ENCODE measurements around the gene GLT1D1. TPM values are rescaled to one million over a fixed set of nuclear protein-coding genes. Genes with fewer than 3 reads are reported as not detected.

Gene GLT1D1
- total and polyA plus RNA-seq, 5 experiments from 2014 or later, result not detected

GRCh38 chr12:128863957-128864356 lies 10.7 kb downstream of the GLT1D1 start:
- ATAC-seq, result no peak
- H3K27ac Mint-ChIP-seq, result peak overlapping the region in 1 of 10 donors; percentile 21
- POLR2A ChIA-PET, result no interaction called here

GRCh38 chr12:128864516-128865186 lies 11.4 kb downstream of the GLT1D1 start:
- H3K27ac Mint-ChIP-seq, result no peak overlapping the region
- POLR2A ChIA-PET, result no interaction called here
- no peak overlapping the region for H3K4me3 Mint-ChIP-seq
- no peak for DNase-seq
- H3K4me1 Mint-ChIP-seq, result peaks cover 0 to 2% (median 0%) of the 10 kb centered on the region in 4 donors
- peaks cover 0 to 6% (median 0%) of the 10 kb centered on the region in 5 donors for H3K27me3 Mint-ChIP-seq
- peaks cover 0 to 3% (median 0%) of the 10 kb centered on the region in 9 donors for H3K9me3 Mint-ChIP-seq
- no peaks in the 10 kb centered on the region for H3K36me3 Mint-ChIP-seq
- no peak for ATAC-seq

More at GRCh38 chr12:128863957-128864356, 10.7 kb downstream of the GLT1D1 start:
- H3K36me3 Mint-ChIP-seq, result no peaks in the 10 kb centered on the region
- peaks cover 0 to 2% (median 0%) of the 10 kb centered on the region in 4 donors for H3K4me1 Mint-ChIP-seq
- peaks cover 0 to 3% (median 0%) of the 10 kb centered on the region in 9 donors for H3K9me3 Mint-ChIP-seq
- DNase-seq, result no peak
- H3K4me3 Mint-ChIP-seq, result no peak overlapping the region
- peaks cover 0 to 6% (median 2%) of the 10 kb centered on the region in 5 donors for H3K27me3 Mint-ChIP-seq

- POLR2A ChIA-PET, result no interaction called here
- peaks cover 0 to 3% (median 0%) of the 10 kb centered on the region in 5 donors for H3K27me3 Mint-ChIP-seq
- no peak for ATAC-seq
- H3K9me3 Mint-ChIP-seq, result peaks cover 0 to 3% (median 0%) of the 10 kb centered on the region in 9 donors
- no peak overlapping the region for H3K4me3 Mint-ChIP-seq
- DNase-seq, result no peak
- no peak overlapping the region for H3K27ac Mint-ChIP-seq
- H3K4me1 Mint-ChIP-seq, result no peaks in the 10 kb centered on the region
- H3K36me3 Mint-ChIP-seq, result no peaks in the 10 kb centered on the region
These were observed 14.2 kb downstream of the GLT1D1 start for GRCh38 chr12:128867466-128867865.

GRCh38 chr12:128871516-128871892 lies 18.2 kb downstream of the GLT1D1 start:
- POLR2A ChIA-PET, result no interaction called here
- H3K27me3 Mint-ChIP-seq, result peaks cover 0 to 5% (median 2%) of the 10 kb centered on the region in 5 donors
- ATAC-seq (no peak), DNase-seq (no peak)
- H3K36me3 Mint-ChIP-seq, result peaks cover 0 to 11% (median 2%) of the 10 kb centered on the region in 3 donors
- H3K4me3 Mint-ChIP-seq, result no peak overlapping the region
- peaks cover 0 to 16% (median 10%) of the 10 kb centered on the region in 9 donors for H3K9me3 Mint-ChIP-seq
- H3K27ac Mint-ChIP-seq, result no peak overlapping the region
- H3K4me1 Mint-ChIP-seq, result no peaks in the 10 kb centered on the region

- H3K4me3 Mint-ChIP-seq, result no peak overlapping the region
- POLR2A ChIA-PET, result no interaction called here
These were observed 19.0 kb downstream of the GLT1D1 start for GRCh38 chr12:128872303-128872702.

GRCh38 chr12:128876559-128876958 lies 23.3 kb downstream of the GLT1D1 start:
- Mint-ChIP-seq H3K36me3 (peaks cover 0 to 31% (median 2%) of the 10 kb centered on the region in 3 donors), H3K9me3 (peaks cover 0 to 38% (median 26%) of the 10 kb centered on the region in 9 donors), H3K4me1 (no peaks in the 10 kb centered on the region), H3K27ac (no peak overlapping the region), H3K4me3 (no peak overlapping the region), H3K27me3 (peaks cover 0 to 5% (median 2%) of the 10 kb centered on the region in 5 donors)
- ATAC-seq (no peak), DNase-seq (no peak)
- POLR2A ChIA-PET, result no interaction called here

More at GRCh38 chr12:128872303-128872702, 19.0 kb downstream of the GLT1D1 start:
- H3K27me3 Mint-ChIP-seq, result peaks cover 0 to 5% (median 2%) of the 10 kb centered on the region in 5 donors
- peaks cover 0 to 24% (median 17%) of the 10 kb centered on the region in 9 donors for H3K9me3 Mint-ChIP-seq
- ATAC-seq, result no peak
- peaks cover 0 to 19% (median 2%) of the 10 kb centered on the region in 3 donors for H3K36me3 Mint-ChIP-seq
- H3K27ac Mint-ChIP-seq, result no peak overlapping the region
- H3K4me1 Mint-ChIP-seq, result no peaks in the 10 kb centered on the region
- DNase-seq, result no peak

- Mint-ChIP-seq H3K27ac (no peak overlapping the region), H3K36me3 (peaks cover 0 to 25% (median 2%) of the 10 kb centered on the region in 3 donors), H3K9me3 (peaks cover 0 to 32% (median 22%) of the 10 kb centered on the region in 9 donors), H3K4me1 (no peaks in the 10 kb centered on the region), H3K4me3 (no peak overlapping the region), H3K27me3 (peaks cover 0 to 3% (median 1%) of the 10 kb centered on the region in 5 donors)
- POLR2A ChIA-PET, result no interaction called here
- DNase-seq (no peak), ATAC-seq (no peak)
These were observed 26.9 kb downstream of the GLT1D1 start for GRCh38 chr12:128879898-128880764.

GRCh38 chr12:128891856-128892255 lies 38.6 kb downstream of the GLT1D1 start:
- Mint-ChIP-seq H3K27me3 (no peaks in the 10 kb centered on the region), H3K36me3 (no peaks in the 10 kb centered on the region), H3K27ac (peak overlapping the region in 1 of 10 donors; percentile 39), H3K9me3 (no peaks in the 10 kb centered on the region), H3K4me3 (no peak overlapping the region), H3K4me1 (no peaks in the 10 kb centered on the region)
- POLR2A ChIA-PET, result no interaction called here
- DNase-seq, result no peak
- no peak for ATAC-seq

GRCh38 chr12:128903236-128903635 lies 50.0 kb downstream of the GLT1D1 start:
- POLR2A ChIA-PET, result no interaction called here
- no peak overlapping the region for H3K4me3 Mint-ChIP-seq
- H3K36me3 Mint-ChIP-seq, result no peaks in the 10 kb centered on the region
- H3K27ac Mint-ChIP-seq, result no peak overlapping the region
- H3K4me1 Mint-ChIP-seq, result no peaks in the 10 kb centered on the region
- ATAC-seq, result no peak
- H3K9me3 Mint-ChIP-seq, result peaks cover 0 to 2% (median 0%) of the 10 kb centered on the region in 9 donors
- H3K27me3 Mint-ChIP-seq, result peaks cover 0 to 3% (median 0%) of the 10 kb centered on the region in 5 donors
- DNase-seq, result no peak

GRCh38 chr12:128905003-128905544 lies 51.8 kb downstream of the GLT1D1 start:
- Mint-ChIP-seq H3K36me3 (no peaks in the 10 kb centered on the region), H3K9me3 (peaks cover 0 to 2% (median 0%) of the 10 kb centered on the region in 9 donors), H3K27ac (no peak overlapping the region), H3K27me3 (peaks cover 0 to 3% (median 0%) of the 10 kb centered on the region in 5 donors), H3K4me3 (no peak overlapping the region), H3K4me1 (no peaks in the 10 kb centered on the region)
- ATAC-seq, result no peak
- no peak for DNase-seq
- POLR2A ChIA-PET, result no interaction called here

- Mint-ChIP-seq H3K27me3 (peaks cover 0 to 6% (median 2%) of the 10 kb centered on the region in 5 donors), H3K4me3 (no peak overlapping the region), H3K36me3 (no peaks in the 10 kb centered on the region), H3K9me3 (peaks cover 0 to 2% (median 0%) of the 10 kb centered on the region in 9 donors), H3K27ac (no peak overlapping the region), H3K4me1 (no peaks in the 10 kb centered on the region)
- DNase-seq (no peak), ATAC-seq (no peak)
- POLR2A ChIA-PET, result no interaction called here
These were observed 53.3 kb downstream of the GLT1D1 start for GRCh38 chr12:128906485-128907137.

- POLR2A ChIA-PET, result no interaction called here
- no peaks in the 10 kb centered on the region for H3K4me1 Mint-ChIP-seq
- peak overlapping the region in 1 of 10 donors; percentile 35 for H3K27ac Mint-ChIP-seq
- H3K4me3 Mint-ChIP-seq, result no peak overlapping the region
- ATAC-seq, result no peak
- H3K27me3 Mint-ChIP-seq, result peaks cover 0 to 10% (median 2%) of the 10 kb centered on the region in 5 donors
- no peak for DNase-seq
- H3K9me3 Mint-ChIP-seq, result peaks cover 0 to 2% (median 0%) of the 10 kb centered on the region in 9 donors
- no peaks in the 10 kb centered on the region for H3K36me3 Mint-ChIP-seq
These were observed 55.0 kb downstream of the GLT1D1 start for GRCh38 chr12:128908254-128908653.
